Epithelial cell of proximal tubule (primary cell): ENCODE measurements around the gene NTN5. TPM values are rescaled to one million over a fixed set of nuclear protein-coding genes. Genes with fewer than 3 reads are reported as not detected.

Experiments
- DNase-seq: peaks from one replicate; pipeline ENCODE4 v3.0.0-alpha.2; 2011; ENCODE audit warnings: low read depth
- H3K4me3 ChIP-seq: 2 replicates; pipeline ENCODE4 v1.5.1; 2011; ENCODE audit warnings: low read depth, mild to moderate bottlenecking, low read length
- total RNA-seq: library from RNA; depleted of rRNA; stranded (reverse); fragments of >200 nt; gene quantifications from 2 replicates; pipeline ENCODE4 v1.2.3, GENCODE V29; 2015
- TF ChIP-seq, protein P1 (sequence below): conservative IDR thresholded peaks from 2 replicates; pipeline ENCODE4 v1.5.1; 2012; ENCODE audit warnings: low read depth, mild to moderate bottlenecking, low read length

Gene NTN5
- total RNA-seq, 1 donor from 2014 or later: not detected

DNA sequence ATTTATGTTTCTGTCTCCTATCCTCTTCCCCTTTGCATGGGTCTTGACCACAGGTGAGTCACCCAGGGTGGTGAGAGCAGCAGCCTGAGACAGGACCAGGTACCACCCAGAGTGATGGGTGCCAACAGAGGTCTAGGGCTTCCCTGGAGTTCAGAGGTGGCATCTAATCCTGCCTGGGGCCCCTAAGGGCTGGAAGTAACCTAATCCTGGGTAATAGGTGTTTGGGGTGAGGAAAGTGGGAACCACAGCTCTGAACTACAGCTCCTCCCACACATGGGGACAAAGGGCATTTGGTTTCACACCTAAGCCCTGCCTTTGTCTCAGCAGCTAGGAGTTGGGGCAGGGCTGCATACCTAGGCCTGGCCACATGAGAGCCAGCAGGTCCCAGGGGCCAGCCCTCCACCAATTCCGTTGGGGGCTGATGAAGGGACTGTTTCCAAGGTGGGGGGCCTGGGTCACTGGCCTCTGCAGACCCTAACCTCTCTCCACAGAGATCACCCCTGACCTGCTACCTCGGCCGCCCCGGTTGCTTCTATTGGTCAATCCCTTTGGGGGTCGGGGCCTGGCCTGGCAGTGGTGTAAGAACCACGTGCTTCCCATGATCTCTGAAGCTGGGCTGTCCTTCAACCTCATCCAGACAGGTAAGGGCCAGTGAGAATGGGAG is 45.5 kb downstream of the NTN5 start:
- no peak for DNase-seq
- H3K4me3 ChIP-seq: no peak overlapping the region
- TF ChIP-seq, protein P1, sequence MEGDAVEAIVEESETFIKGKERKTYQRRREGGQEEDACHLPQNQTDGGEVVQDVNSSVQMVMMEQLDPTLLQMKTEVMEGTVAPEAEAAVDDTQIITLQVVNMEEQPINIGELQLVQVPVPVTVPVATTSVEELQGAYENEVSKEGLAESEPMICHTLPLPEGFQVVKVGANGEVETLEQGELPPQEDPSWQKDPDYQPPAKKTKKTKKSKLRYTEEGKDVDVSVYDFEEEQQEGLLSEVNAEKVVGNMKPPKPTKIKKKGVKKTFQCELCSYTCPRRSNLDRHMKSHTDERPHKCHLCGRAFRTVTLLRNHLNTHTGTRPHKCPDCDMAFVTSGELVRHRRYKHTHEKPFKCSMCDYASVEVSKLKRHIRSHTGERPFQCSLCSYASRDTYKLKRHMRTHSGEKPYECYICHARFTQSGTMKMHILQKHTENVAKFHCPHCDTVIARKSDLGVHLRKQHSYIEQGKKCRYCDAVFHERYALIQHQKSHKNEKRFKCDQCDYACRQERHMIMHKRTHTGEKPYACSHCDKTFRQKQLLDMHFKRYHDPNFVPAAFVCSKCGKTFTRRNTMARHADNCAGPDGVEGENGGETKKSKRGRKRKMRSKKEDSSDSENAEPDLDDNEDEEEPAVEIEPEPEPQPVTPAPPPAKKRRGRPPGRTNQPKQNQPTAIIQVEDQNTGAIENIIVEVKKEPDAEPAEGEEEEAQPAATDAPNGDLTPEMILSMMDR: no peak

DNA sequence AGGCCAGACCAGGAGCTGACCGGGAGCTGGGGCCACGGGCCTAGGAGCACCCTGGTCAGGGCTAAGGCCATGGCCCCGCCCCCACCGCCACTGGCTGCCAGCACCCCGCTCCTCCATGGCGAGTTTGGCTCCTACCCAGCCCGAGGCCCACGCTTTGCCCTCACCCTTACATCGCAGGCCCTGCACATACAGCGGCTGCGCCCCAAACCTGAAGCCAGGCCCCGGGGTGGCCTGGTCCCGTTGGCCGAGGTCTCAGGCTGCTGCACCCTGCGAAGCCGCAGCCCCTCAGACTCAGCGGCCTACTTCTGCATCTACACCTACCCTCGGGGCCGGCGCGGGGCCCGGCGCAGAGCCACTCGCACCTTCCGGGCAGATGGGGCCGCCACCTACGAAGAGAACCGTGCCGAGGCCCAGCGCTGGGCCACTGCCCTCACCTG is 46.9 kb downstream of the NTN5 start:
- TF ChIP-seq, protein P1: no peak
- no peak for DNase-seq
- H3K4me3 ChIP-seq: no peak overlapping the region

DNA sequence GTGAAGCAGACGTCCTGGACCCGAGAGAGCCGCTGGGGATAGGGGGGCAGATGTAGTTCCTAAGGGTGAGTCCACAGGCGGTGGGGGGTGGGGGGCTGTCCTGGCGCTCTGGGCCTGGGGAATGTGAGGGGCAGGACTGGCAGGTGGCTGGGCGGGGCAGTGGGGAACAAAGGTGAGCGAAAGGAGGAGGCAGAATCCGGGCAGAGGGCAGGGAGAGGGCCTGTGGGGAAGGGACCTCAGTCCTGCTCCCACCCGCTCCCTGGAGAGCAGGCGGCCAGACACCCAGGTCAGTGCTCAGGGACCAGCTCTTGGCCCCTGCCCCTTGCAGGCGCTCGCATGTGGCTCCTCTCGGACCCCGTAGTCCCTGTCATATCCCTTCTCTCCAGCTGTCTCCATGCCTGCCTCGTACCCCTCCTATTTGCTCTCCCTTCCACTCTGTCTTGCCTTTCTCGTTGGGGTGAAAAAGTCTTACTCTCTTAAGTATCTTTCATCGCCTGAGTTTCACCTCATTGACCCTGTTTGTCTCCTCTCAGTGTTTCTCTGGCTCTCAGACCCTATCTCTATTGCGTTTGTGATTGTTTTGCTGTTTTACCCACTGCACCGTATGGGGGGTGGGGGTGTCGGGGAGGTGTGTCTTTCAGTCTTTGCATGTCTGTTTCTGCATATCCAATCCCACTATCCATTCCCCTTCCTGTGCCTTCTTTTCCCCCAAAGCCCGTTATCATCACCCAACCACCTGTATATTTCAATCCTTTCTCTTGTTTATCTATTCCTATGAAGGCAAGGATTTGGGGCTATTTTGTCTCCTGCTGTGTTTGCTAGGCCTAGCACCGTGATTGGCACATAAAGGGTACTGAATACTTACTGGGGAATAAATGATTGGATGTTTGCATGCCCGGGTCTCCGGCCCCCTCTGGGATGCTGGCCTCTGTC is 47.8 kb downstream of the NTN5 start:
- TF ChIP-seq, protein P1: no peak
- peak overlapping the region; percentile 81 for H3K4me3 ChIP-seq
- no peak for DNase-seq

DNA sequence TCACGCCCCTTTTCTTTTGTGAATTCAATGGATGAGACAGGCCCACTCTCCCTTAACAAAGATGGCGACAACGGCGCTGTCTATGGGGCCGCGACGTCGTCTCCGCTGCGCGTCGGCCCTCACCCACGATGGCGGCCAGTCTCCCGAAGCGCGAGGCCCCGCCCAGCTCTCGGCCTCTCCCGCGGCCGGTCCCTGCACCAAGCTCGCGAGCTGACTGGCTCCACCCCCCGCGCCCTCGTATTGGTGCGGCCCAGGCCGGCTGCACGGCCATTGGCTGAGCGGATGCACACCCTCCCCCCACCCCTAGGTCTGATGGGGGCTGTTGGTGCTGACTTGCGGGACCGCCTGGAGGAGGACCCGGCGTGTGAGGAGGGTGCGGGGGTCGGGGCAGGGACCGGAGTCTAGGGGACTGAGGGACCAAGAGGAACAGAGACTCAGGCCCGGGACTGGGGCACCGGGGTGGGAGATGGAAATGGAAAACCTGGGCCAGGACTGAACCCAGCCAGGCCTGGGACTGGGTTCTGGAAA is 48.7 kb downstream of the NTN5 start:
- peak overlapping the region; percentile 81 for H3K4me3 ChIP-seq
- TF ChIP-seq, protein P1: no peak
- DNase-seq: no peak

DNA sequence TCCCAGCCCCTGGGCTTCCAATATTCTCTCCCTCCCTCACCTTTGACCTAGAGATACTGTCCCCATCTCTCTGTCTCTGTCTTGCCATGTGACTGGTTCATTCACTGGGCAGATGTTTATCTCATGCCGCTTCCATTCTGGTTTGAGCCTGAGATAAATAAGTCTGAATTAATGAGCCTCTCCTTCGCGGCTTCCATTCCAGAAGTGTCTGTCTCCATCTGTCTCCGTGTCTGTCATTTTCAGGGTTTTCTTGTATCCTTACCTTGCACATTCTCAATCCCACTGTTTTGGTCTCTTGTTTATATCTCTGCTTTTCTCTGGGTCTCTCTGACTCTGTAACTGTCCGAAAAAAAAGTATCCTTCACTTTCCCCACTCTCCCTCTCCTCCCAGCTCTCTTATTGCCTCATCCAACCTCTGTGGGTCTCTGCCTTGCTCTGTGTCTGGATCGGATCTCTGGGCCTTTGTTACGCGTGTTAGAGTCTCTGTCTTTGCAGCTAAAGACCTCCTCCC is 49.2 kb downstream of the NTN5 start:
- TF ChIP-seq, protein P1: no peak
- peak overlapping the region; percentile 44 for H3K4me3 ChIP-seq
- DNase-seq: no peak

DNA sequence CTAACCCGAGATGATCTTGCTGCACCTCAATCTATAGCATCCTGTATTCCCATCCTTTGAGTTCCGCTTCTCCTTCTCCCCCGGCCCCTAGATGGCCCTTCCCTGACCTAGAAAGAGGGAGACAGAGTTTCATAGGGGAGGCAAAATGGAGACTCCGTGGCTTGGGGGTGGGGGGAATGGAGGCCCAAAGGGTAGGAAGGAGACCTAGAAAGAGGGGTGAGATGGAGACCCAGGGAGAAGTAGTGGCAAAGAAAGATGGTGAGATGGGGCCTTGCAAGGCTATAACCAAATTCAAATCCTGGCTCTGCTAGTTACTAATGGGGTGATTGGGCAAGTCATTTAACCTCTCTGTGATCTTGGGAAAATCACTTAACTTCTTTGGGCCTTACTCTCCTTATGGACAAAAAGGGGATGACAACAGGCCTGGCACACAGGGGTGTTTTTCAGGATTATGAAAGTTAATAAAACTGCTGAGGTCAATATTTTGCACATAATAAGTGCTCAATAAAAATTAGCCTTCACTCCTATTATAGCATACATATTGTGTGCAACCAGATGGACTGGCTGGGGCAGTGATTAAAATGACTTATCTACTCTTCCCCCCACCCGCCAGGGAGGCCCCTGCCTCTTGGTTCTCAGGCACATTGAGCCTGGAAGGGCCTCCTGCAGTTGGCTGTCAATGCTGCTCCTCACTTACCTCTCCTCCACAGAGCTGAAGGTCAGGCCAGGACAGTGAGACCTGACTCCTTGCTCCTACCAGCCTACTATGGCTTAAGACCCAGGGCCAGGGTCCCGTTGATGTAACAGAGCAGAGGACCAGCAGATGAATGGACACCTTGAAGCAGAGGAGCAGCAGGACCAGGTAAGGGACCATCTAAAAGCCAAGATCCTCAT is 52.9 kb downstream of the NTN5 start:
- TF ChIP-seq, protein P1: no peak
- peak overlapping the region; percentile 96 for H3K4me3 ChIP-seq
- DNase-seq: no peak
